Hematopoietic multipotent progenitor cell treated with erythropoietin and hydrocortisone succinate and interleukin-3 and kit ligand, for 8 days (in vitro differentiated cells): ENCODE data around the gene PI4KB.
A peak's percentile ranks its signal among the peaks of the same experiment; 100 is the strongest.
"Not testable (repeated sequence)": the region's sequence is repeated elsewhere in the genome, so short reads cannot be mapped to it uniquely, and the experiment has no call there.

Experiments
- DNase-seq: peaks from one replicate; pipeline ENCODE4 v3.0.0-alpha.2; 2015

PI4KB gene

GRCh38 chr1:151327223-151327902, at the start of gene PI4KB:
PI4KB (minus strand) TSS chr1:151327416; CDS start chr1:151316481, 10,935 bp downstream.
- peak; percentile 99 for DNase-seq

- no peak for DNase-seq
These were observed 46.0 kb upstream of the PI4KB start for GRCh38 chr1:151373196-151373595.

DNA sequence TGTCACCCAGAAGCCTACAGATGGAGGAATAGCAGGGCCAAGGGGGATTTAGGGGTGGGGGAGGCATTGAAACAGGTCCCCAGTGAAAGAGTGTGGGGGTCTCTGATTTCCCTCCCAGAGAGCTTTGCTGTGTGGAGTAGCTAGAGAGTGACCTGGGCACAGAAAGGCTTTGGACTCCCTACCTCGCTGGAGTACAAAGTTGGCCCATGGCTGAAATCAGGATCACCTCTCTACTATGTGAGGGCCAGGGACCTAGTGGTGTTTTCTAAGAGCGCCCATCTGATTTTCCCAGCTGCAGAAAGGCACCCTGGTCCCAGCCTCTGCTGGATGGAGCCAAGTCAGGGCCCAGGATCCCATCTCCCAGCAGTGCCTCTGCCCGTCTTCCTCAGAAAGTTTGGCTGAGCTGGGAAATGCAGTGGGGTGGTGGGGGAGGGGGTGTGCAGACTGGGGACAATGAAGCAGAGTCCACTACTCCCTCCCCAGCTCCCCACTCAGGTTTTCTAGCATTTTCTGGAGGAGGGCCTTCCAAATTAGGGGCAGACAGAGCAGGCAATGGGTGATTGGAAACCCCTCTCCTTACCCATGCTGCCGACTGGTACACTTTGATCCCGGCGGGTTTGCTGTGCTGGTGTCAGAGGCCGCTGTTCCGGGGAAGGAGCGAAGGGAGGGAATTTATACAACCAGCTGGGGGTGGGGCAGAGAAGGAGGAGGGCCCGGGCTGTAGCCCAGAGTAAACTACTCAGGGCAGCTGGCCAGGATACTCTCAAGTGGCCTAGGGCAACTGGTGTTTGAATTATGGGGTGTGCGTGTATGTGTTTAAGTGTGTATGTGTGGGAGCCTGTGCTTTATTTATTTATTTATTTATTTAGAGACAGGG, 45.1 kb upstream of the PI4KB start, which contains the start of gene SELENBP1:
SELENBP1 (minus strand) TSS at position 648 of the 877 bp plus-strand sequence; CDS start at position 584, 64 bp downstream.
- peak; percentile 73 for DNase-seq

GRCh38 chr1:151371370-151372057, 44.3 kb upstream of the PI4KB start:
- DNase-seq = peak; percentile 80

DNA sequence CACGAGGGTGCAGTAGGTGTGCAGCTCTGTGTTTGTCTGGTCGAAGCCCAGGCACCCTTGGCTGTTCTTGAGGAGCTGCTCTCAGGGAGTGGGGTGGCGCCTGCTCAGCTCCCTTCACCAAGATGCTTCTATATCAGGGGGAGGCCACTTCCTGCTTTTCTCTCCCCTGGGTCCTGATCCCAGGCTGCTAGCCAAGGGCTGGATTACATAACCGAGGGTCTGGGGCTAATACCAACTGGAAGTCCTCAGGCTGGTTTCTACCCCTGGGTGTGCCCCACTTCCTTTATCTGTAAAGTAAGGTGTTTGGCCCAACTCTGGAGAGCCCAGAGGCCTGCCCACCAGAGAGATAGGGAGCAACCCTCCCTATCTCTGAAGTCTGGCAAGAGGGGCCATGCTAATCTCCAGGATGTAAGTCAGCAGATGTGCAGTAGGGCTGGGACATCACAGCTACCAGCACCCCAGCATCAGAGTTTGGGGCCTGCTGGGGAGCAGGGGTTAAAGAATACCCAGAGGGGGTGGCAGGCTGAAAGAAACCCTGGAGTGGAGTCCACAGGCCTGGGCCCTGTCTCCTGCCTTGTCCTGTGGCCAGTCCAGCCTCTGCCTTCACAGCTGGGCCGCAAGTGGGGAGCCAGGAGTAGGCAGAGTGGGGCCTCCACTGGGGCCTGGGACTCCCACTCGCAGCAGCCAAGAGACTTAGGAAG, 43.1 kb upstream of the PI4KB start:
- peak; percentile 100 for DNase-seq

DNA sequence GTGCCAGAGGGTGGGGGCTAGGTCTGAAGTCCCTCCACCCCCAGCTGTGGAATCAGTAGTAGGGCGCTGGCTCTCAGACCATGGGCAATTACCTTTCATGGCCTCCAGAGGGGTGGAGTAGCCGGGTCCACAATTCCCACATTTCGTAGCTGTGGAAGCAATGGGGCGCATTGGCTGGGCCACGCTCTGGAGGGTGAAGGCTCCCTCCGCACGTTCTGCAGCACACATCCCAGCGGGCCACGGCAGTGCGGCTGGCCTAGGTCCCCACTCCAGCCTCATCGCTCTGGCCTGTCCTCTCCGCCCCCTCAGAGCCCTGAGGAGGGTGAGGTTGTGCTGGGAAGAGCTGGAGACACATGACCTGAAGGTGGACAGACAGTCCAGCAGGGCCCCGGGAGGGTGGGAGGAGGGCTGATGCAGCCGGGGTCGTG, 42.4 kb upstream of the PI4KB start:
- no peak for DNase-seq

GRCh38 chr1:151369302-151369610, 42.0 kb upstream of the PI4KB start:
- no peak for DNase-seq

- no peak for DNase-seq
These were observed 41.4 kb upstream of the PI4KB start for GRCh38 chr1:151368393-151369301.

- DNase-seq = peak; percentile 85
These were observed 40.6 kb upstream of the PI4KB start for GRCh38 chr1:151367658-151368392.

- DNase-seq = no peak
These were observed 37.8 kb upstream of the PI4KB start for GRCh38 chr1:151364996-151365395.

DNA sequence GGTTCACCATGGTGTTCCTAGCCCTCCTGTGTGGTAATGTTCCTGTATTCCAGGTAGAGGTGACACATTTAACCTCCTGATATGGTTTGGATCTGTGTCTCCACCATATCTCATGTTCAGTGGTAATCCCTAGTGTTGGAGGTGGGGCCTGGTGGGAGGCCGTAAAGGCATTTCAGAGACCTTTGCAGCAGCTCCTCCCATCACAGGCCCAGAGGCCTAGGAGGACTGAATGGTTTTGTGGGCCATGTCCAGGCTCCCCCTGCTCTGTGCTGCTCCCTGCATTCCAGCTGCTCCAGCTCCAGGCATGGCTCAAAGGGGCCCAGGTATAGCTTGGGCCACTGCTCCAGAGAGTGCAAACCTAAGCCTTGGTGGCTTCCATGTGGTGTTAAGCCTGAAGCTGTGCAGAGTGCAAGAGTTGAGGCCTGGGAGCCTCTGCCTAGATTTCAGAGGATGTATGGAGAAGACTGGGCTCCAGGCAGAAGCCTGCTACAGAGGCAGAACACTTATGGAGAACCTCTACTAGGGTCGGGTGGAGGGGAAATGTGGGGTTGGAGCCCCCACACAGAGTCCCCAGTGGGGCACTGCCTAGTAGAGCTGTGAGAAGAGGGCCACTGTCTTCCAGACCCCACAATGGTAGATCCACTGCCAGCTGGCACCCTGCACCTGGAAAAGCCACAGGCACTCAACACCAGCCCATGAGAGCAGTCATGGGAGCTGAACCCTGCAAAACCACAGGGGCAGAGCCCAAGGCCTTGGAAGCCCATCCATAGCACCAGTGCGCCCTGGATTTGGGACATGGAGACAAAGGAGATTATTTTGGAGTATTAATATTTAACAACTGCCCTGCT, 35.3 kb upstream of the PI4KB start:
- DNase-seq = no peak

- DNase-seq = no peak
These were observed 34.7 kb upstream of the PI4KB start for GRCh38 chr1:151361883-151362282.

DNA sequence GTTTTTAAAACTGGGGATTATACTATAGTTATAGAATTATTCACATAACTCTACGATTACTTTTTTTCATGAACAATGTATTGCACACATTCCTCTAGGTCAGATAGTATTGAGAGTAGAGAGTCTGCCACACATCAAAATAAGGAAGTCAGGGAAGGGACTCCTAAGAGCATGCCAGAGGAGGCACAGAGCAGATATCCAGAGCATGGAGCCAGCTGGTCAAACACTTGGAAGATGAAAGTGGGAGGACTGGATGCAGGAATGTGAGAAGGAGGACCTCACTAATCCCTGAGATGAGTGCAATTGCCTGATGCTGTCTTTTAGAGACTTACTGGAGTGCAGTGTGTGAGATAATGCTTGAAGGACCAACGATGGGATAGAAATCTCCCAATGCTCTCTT, 29.5 kb upstream of the PI4KB start:
- DNase-seq = no peak

- DNase-seq = peak; percentile 90
These were observed 25.0 kb upstream of the PI4KB start for GRCh38 chr1:151352021-151352718.

GRCh38 chr1:151350323-151350722, 23.1 kb upstream of the PI4KB start:
- not testable (repeated sequence) for DNase-seq

GRCh38 chr1:151347523-151348246, 20.5 kb upstream of the PI4KB start:
- no peak for DNase-seq

DNA sequence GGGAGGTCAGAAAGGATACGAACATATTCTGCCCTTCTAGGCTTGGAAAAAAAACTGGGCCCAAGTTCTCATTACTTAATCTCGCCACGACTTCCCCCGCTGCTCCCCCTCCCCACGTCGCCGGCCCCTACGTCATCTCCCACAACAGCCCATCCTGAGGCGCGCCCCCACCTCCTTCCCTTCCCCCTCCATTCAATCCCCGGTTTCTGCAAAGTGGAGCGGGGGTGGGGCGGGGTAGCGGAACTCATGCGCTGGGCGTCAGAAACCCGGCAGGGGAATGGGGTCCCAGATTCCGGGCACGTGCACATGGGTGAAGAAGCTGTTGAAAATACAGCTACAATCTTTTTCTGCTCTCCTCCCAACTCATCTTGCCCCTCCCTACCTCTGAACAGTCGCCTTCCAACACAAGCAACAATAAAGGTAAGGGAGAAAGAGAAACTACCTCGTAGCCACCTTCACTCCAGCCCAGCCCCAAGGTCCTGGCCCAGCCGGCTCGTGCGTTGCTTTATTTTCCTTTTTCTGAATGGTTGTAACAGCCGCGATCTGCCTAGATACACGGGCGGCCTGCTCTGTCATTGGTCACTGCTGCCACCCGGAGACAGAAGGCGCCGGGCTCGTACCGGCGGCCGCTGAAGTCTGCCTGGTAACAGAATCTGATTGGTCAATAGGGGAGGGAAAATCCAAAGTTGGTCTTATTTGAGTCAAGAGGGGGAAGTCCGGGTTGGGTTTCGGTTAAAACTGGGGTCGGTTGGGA, 19.7 kb upstream of the PI4KB start, which contains the start of gene RFX5:
RFX5 (minus strand) TSS at position 484 of the 754 bp plus-strand sequence. CDS start 932 bp downstream, outside the sequence.
- DNase-seq = peak; percentile 98
